Fibroblast of lung (primary cell): Measurements from ENCODE around the gene NOB1. TPM values are rescaled to one million over a fixed set of nuclear protein-coding genes. Genes with fewer than 3 reads are reported as not detected.

Experiments used
- DNase-seq, 2 donors: peaks; one replicate each; pipeline versions ENCODE4 v3.0.0 to v3.0.0-alpha.2; 2010; ENCODE audit warnings: low read depth in 2 of 2
- H2AFZ ChIP-seq: 2 replicates; pipeline ENCODE4 v1.5.1; 2012; ENCODE audit warnings: low read length, control low read depth, inconsistent platforms
- H3K27ac ChIP-seq: 2 replicates; pipeline ENCODE4 v1.5.1; 2011; ENCODE audit warnings: low read length, control low read depth; ENCODE audit not compliant: insufficient read depth
- H3K27me3 ChIP-seq: 2 replicates; pipeline ENCODE4 v1.5.1; 2011; ENCODE audit warnings: mild to moderate bottlenecking, low read length; ENCODE audit not compliant: control insufficient read depth, insufficient read depth
- H3K36me3 ChIP-seq: 2 replicates; pipeline ENCODE4 v1.5.1; 2011; ENCODE audit warnings: low read length; ENCODE audit not compliant: control insufficient read depth, insufficient read depth
- H3K4me1 ChIP-seq: 2 replicates; pipeline ENCODE4 v1.5.1; 2011; ENCODE audit warnings: low read length; ENCODE audit not compliant: control insufficient read depth, insufficient read depth; ENCODE audit errors: extremely low read depth
- H3K4me2 ChIP-seq: 2 replicates; pipeline ENCODE4 v1.5.1; 2011; ENCODE audit warnings: low read length, control low read depth; ENCODE audit not compliant: insufficient read depth; ENCODE audit errors: extremely low read depth
- H3K4me3 ChIP-seq, 4 experiments: fragments of 200-600 bp in 1 of 4; sonication (generic) in 1 of 4; replicated peaks in 1 of 4; 2 replicates each; pipeline ENCODE4 v1.5.1; 2011 to 2016; ENCODE audit warnings: low read length in 4 of 4, low read depth in 3 of 4, mild to moderate bottlenecking in 3 of 4, control low read depth in 2 of 4, inconsistent platforms in 1 of 4, mixed read lengths in 1 of 4; ENCODE audit not compliant: insufficient read depth in 1 of 4; ENCODE audit errors: control extremely low read depth in 1 of 4
- H3K79me2 ChIP-seq: 2 replicates; pipeline ENCODE4 v1.5.1; 2012; ENCODE audit warnings: mild to moderate bottlenecking, low read length, inconsistent platforms; ENCODE audit not compliant: control insufficient read depth, insufficient read depth
- H3K9ac ChIP-seq: 2 replicates; pipeline ENCODE4 v1.5.1; 2011; ENCODE audit warnings: mild to moderate bottlenecking, low read length, control low read depth; ENCODE audit not compliant: insufficient read depth
- H3K9me3 ChIP-seq: 2 replicates; pipeline ENCODE4 v1.5.1; 2012; ENCODE audit warnings: low read depth, low read length; ENCODE audit not compliant: control insufficient read depth, insufficient read depth
- H4K20me1 ChIP-seq: 2 replicates; pipeline ENCODE4 v1.5.1; 2011; ENCODE audit warnings: low read length; ENCODE audit not compliant: control insufficient read depth, insufficient read depth; ENCODE audit errors: extremely low read depth
- CTCF ChIP-seq, 2 donors: IDR thresholded peaks in 1 of 2; conservative IDR thresholded peaks in 1 of 2; 1 replicate in 1 of 2; 2 replicates in 1 of 2; pipeline ENCODE4 v1.5.1; 2011 to 2012; ENCODE audit warnings: low read length in 2 of 2, control low read depth in 1 of 2, inconsistent platforms in 1 of 2, low read depth in 1 of 2, mild to moderate bottlenecking in 1 of 2
- EZH2 ChIP-seq: IDR thresholded peaks from 2 replicates; pipeline ENCODE4 v1.5.1; 2012; ENCODE audit warnings: low read length, control low read depth, mild to moderate bottlenecking; ENCODE audit errors: missing control alignments
- polyA plus RNA-seq, 2 donors: library from polyadenylated mRNA; depleted of rRNA in 1 of 2; stranded (reverse) in 1 of 2; unstranded in 1 of 2; fragments of >200 nt; gene quantifications; 2 replicates each; pipeline ENCODE4 v1.2.1, GENCODE V29; 2011 to 2012; ENCODE audit warnings: missing spikeins in 1 of 2
- total RNA-seq: library from RNA; depleted of rRNA; stranded (reverse); fragments of >200 nt; gene quantifications from 2 replicates; pipeline ENCODE4 v1.2.1, GENCODE V29; 2014

The NOB1 gene
- total and polyA plus RNA-seq, 2 donors (not counting 1 experiment from before 2014, with no cell fraction given), result 25.1 to 45.0 TPM

GRCh38 chr16:69712277-69712676, 42.4 kb downstream of the NOB1 start:
- H3K79me2 ChIP-seq, result no peaks in the 10 kb centered on the region
- H3K36me3 ChIP-seq, result peaks cover 20% of the 10 kb centered on the region
- H3K9me3 ChIP-seq, result no peaks in the 10 kb centered on the region
- no peaks in the 10 kb centered on the region for H3K27me3 ChIP-seq
- no peak overlapping the region for H3K27ac ChIP-seq
- H3K4me1 ChIP-seq, result no peaks in the 10 kb centered on the region
- H2AFZ ChIP-seq, result no peak overlapping the region
- no peak overlapping the region for H3K9ac ChIP-seq
- DNase-seq, result no peak
- H3K4me2 ChIP-seq, result no peak overlapping the region
- no peaks in the 10 kb centered on the region for H4K20me1 ChIP-seq
- TF ChIP-seq EZH2, result no peak
- TF ChIP-seq CTCF (conservative IDR thresholded peaks at IDR 0.05 in 1 of 2, IDR thresholded peaks at IDR 0.05 in 1 of 2; ENCODE audit: low read depth in 1 of 2, low read length in 2 of 2), result no peak
- H3K4me3 ChIP-seq, result no peak overlapping the region

- H3K4me3 ChIP-seq, result no peak overlapping the region
- no peak overlapping the region for H3K27ac ChIP-seq
- H3K36me3 ChIP-seq, result peaks cover 16% of the 10 kb centered on the region
- H3K9ac ChIP-seq, result no peak overlapping the region
- TF ChIP-seq EZH2, result no peak
- no peak for TF ChIP-seq CTCF (conservative IDR thresholded peaks at IDR 0.05 in 1 of 2, IDR thresholded peaks at IDR 0.05 in 1 of 2; ENCODE audit: low read depth in 1 of 2, low read length in 2 of 2)
- H3K4me2 ChIP-seq, result no peak overlapping the region
- H3K27me3 ChIP-seq, result no peaks in the 10 kb centered on the region
- no peaks in the 10 kb centered on the region for H3K9me3 ChIP-seq
- no peak overlapping the region for H2AFZ ChIP-seq
- peak in 1 of 2 donors; percentile 94 for DNase-seq
- H4K20me1 ChIP-seq, result no peaks in the 10 kb centered on the region
- H3K79me2 ChIP-seq, result no peaks in the 10 kb centered on the region
- H3K4me1 ChIP-seq, result no peaks in the 10 kb centered on the region
Observed at GRCh38 chr16:69711115-69711740, 43.5 kb downstream of the NOB1 start.

- no peak overlapping the region for H3K4me2 ChIP-seq
- no peaks in the 10 kb centered on the region for H3K9me3 ChIP-seq
- no peak overlapping the region for H2AFZ ChIP-seq
- DNase-seq, result peak; percentile 61 to 80
- no peaks in the 10 kb centered on the region for H3K27me3 ChIP-seq
- no peak overlapping the region for H3K9ac ChIP-seq
- H3K4me3 ChIP-seq, result no peak overlapping the region
- TF ChIP-seq EZH2 (no peak), CTCF (conservative IDR thresholded peaks at IDR 0.05 in 1 of 2, IDR thresholded peaks at IDR 0.05 in 1 of 2; ENCODE audit: low read depth in 1 of 2, low read length in 2 of 2) (peak; percentile 43 to 52)
- no peaks in the 10 kb centered on the region for H4K20me1 ChIP-seq
- peaks cover 11% of the 10 kb centered on the region for H3K36me3 ChIP-seq
- no peaks in the 10 kb centered on the region for H3K4me1 ChIP-seq
- H3K27ac ChIP-seq, result no peak overlapping the region
- no peaks in the 10 kb centered on the region for H3K79me2 ChIP-seq
Observed at GRCh38 chr16:69709456-69710084, 45.2 kb downstream of the NOB1 start.
